Osteocyte (in vitro differentiated cells): Measurements from ENCODE around the gene GOLGA2. TPM values are rescaled to one million over a fixed set of nuclear protein-coding genes. Genes with fewer than 3 reads are reported as not detected.
"Not testable (repeated sequence)": the region's sequence is repeated elsewhere in the genome, so short reads cannot be mapped to it uniquely, and the experiment has no call there.

Experiments used
- DNase-seq: peaks from one replicate; pipeline ENCODE4 v3.0.0; 2021; ENCODE audit warnings: mixed read lengths; ENCODE audit not compliant: unreplicated experiment; ENCODE audit errors: extremely low spot score
- H3K27ac Mint-ChIP-seq: one replicate; pipeline ENCODE4 v1.8.0; 2021; ENCODE audit warnings: mild to moderate bottlenecking, mixed read lengths; ENCODE audit not compliant: unreplicated experiment
- H3K27me3 Mint-ChIP-seq: one replicate; pipeline ENCODE4 v1.8.0; 2021; ENCODE audit warnings: mixed read lengths; ENCODE audit not compliant: unreplicated experiment
- H3K36me3 Mint-ChIP-seq: one replicate; pipeline ENCODE4 v1.8.0; 2021; ENCODE audit warnings: mixed read lengths; ENCODE audit not compliant: unreplicated experiment
- H3K4me1 Mint-ChIP-seq: one replicate; pipeline ENCODE4 v1.8.0; 2021; ENCODE audit warnings: mixed read lengths; ENCODE audit not compliant: unreplicated experiment
- H3K4me3 Mint-ChIP-seq: one replicate; pipeline ENCODE4 v1.8.0; 2021; ENCODE audit warnings: mild to moderate bottlenecking, moderate library complexity, mixed read lengths; ENCODE audit not compliant: unreplicated experiment
- H3K9me3 Mint-ChIP-seq: one replicate; pipeline ENCODE4 v1.8.0; 2021; ENCODE audit warnings: mixed read lengths; ENCODE audit not compliant: unreplicated experiment
- CTCF ChIP-seq: fragments of 200-600 bp; sonication (generic); IDR thresholded peaks from 2 replicates; pipeline ENCODE4 v1.5.0; 2021; ENCODE audit warnings: antibody characterized with exemption, mild to moderate bottlenecking, moderate library complexity
- total RNA-seq: library from RNA; stranded (reverse); gene quantifications from 2 replicates; pipeline ENCODE4 v1.2.1, GENCODE V29; 2021

The GOLGA2 gene
- total RNA-seq, 1 donor from 2014 or later, result 184 TPM

GRCh38 chr9:128282500-128282899 is 6.7 kb upstream of the GOLGA2 start:
- Mint-ChIP-seq H3K9me3 (no peaks in the 10 kb centered on the region), H3K4me1 (peaks cover 5% of the 10 kb centered on the region), H3K27me3 (no peaks in the 10 kb centered on the region), H3K4me3 (no peak overlapping the region), H3K27ac (no peak overlapping the region), H3K36me3 (peaks cover 12% of the 10 kb centered on the region)
- TF ChIP-seq CTCF, result no peak
- no peak for DNase-seq

GRCh38 chr9:128280084-128280622 is 4.3 kb upstream of the GOLGA2 start:
- no peaks in the 10 kb centered on the region for H3K27me3 Mint-ChIP-seq
- H3K36me3 Mint-ChIP-seq, result peaks cover 8% of the 10 kb centered on the region
- no peaks in the 10 kb centered on the region for H3K9me3 Mint-ChIP-seq
- no peak overlapping the region for H3K27ac Mint-ChIP-seq
- no peak for TF ChIP-seq CTCF
- no peak for DNase-seq
- peaks cover 18% of the 10 kb centered on the region for H3K4me1 Mint-ChIP-seq
- no peak overlapping the region for H3K4me3 Mint-ChIP-seq

GRCh38 chr9:128279088-128280073 is 3.6 kb upstream of the GOLGA2 start:
- not testable (repeated sequence) for H3K9me3 Mint-ChIP-seq, H3K27me3 Mint-ChIP-seq, DNase-seq, H3K27ac Mint-ChIP-seq, H3K36me3 Mint-ChIP-seq
- Mint-ChIP-seq H3K4me1 (peaks cover 25% of the 10 kb centered on the region), H3K4me3 (peak overlapping the region; percentile 23)

- no peaks in the 10 kb centered on the region for H3K9me3 Mint-ChIP-seq
- no peak for DNase-seq
- peak overlapping the region; percentile 95 for H3K27ac Mint-ChIP-seq
- peaks cover 35% of the 10 kb centered on the region for H3K4me1 Mint-ChIP-seq
- H3K4me3 Mint-ChIP-seq, result peak overlapping the region; percentile 97
- H3K27me3 Mint-ChIP-seq, result no peaks in the 10 kb centered on the region
- peaks cover 23% of the 10 kb centered on the region for H3K36me3 Mint-ChIP-seq
- no peak for TF ChIP-seq CTCF
Observed at GRCh38 chr9:128276574-128277270, 915 bp upstream of the GOLGA2 start.

- H3K27me3 Mint-ChIP-seq, result no peaks in the 10 kb centered on the region
- H3K36me3 Mint-ChIP-seq, result peaks cover 26% of the 10 kb centered on the region
- no peaks in the 10 kb centered on the region for H3K9me3 Mint-ChIP-seq
- H3K4me1 Mint-ChIP-seq, result peaks cover 35% of the 10 kb centered on the region
- H3K4me3 Mint-ChIP-seq, result peak within 1 kb of the TSS; percentile 97
- DNase-seq, result peak; percentile 100
- no peak for TF ChIP-seq CTCF
- peak within 1 kb of the TSS; percentile 95 for H3K27ac Mint-ChIP-seq
Observed at GRCh38 chr9:128276008-128276573, 284 bp upstream of the GOLGA2 start, which contains the start of gene SWI5. Gene SWI5, plus strand, starts transcription at chr9:128276276.
